HG03039 (cell line): ENCODE measurements around the gene ITGB8.

Experiments used
- ATAC-seq: cut with Tn5 transposase; IDR thresholded peaks from one replicate; pipeline ENCODE4 v1.9.1; 2021; ENCODE audit warnings: mild to moderate bottlenecking, moderate library complexity; ENCODE audit not compliant: unreplicated experiment

The ITGB8 gene

GRCh38 chr7:20307119-20307518, 23.6 kb upstream of the ITGB8 start:
- peak; percentile 45 for ATAC-seq

- no peak for ATAC-seq
Measured at GRCh38 chr7:20307901-20308300, 22.8 kb upstream of the ITGB8 start.

GRCh38 chr7:20310301-20310700, 20.4 kb upstream of the ITGB8 start:
- no peak for ATAC-seq

GRCh38 chr7:20310963-20311742, 19.5 kb upstream of the ITGB8 start:
- ATAC-seq: no peak

GRCh38 chr7:20311743-20312042, 19.0 kb upstream of the ITGB8 start:
- no peak for ATAC-seq

- ATAC-seq: no peak
Measured at GRCh38 chr7:20312562-20312961, 18.1 kb upstream of the ITGB8 start.

GRCh38 chr7:20313626-20314025, 17.1 kb upstream of the ITGB8 start:
- no peak for ATAC-seq

GRCh38 chr7:20314198-20314597, 16.5 kb upstream of the ITGB8 start:
- no peak for ATAC-seq

GRCh38 chr7:20316706-20317105, 14.0 kb upstream of the ITGB8 start:
- no peak for ATAC-seq

- ATAC-seq: no peak
Measured at GRCh38 chr7:20317413-20317812, 13.3 kb upstream of the ITGB8 start.

- no peak for ATAC-seq
Measured at GRCh38 chr7:20318933-20319332, 11.8 kb upstream of the ITGB8 start.

- ATAC-seq: no peak
Measured at GRCh38 chr7:20320322-20320721, 10.4 kb upstream of the ITGB8 start.

- no peak for ATAC-seq
Measured at GRCh38 chr7:20320786-20321185, 9.9 kb upstream of the ITGB8 start.

GRCh38 chr7:20323595-20323994, 7.1 kb upstream of the ITGB8 start:
- ATAC-seq: no peak

GRCh38 chr7:20326342-20326741, 4.4 kb upstream of the ITGB8 start:
- no peak for ATAC-seq

GRCh38 chr7:20327055-20327454, 3.6 kb upstream of the ITGB8 start:
- ATAC-seq: no peak

- ATAC-seq: no peak
Measured at GRCh38 chr7:20328027-20328426, 2.7 kb upstream of the ITGB8 start.

- no peak for ATAC-seq
Measured at GRCh38 chr7:20328692-20329091, 2.0 kb upstream of the ITGB8 start.

GRCh38 chr7:20329389-20330238, 1.1 kb upstream of the ITGB8 start:
- ATAC-seq: peak; percentile 28

- ATAC-seq: peak; percentile 27
Measured at GRCh38 chr7:20330928-20331909, 519 bp downstream of the ITGB8 start.
